Glomerular visceral epithelial cell (primary cell): Measurements from ENCODE around the gene CAT.

Experiments
- DNase-seq: peaks from one replicate; pipeline ENCODE4 v3.0.0-alpha.2; 2016; ENCODE audit errors: extremely low spot score

CAT gene

DNA sequence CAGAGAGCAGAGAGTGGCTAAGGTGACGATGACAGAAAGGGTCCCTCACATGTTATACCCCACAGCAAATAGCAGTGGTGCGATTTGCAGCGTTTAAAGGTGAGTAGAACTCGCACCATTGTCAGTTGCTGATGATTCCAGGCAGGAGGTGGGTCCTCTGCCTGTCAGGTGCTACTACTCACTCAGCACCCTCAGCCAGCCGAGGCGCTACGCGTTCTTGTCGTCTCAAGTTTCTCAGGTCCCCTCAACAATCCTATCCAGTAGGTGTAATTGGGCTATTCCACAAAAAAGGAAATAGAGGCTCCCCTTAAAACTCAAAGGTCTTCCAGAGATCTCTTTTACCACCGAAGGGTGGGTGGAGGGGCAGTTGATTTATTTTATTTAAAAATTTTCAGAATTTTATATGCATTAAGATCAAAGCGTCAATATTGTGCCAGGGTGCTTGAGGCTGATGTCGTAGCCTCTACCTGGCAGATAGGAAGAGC is 56.5 kb downstream of the CAT start:
- DNase-seq, result no peak

DNA sequence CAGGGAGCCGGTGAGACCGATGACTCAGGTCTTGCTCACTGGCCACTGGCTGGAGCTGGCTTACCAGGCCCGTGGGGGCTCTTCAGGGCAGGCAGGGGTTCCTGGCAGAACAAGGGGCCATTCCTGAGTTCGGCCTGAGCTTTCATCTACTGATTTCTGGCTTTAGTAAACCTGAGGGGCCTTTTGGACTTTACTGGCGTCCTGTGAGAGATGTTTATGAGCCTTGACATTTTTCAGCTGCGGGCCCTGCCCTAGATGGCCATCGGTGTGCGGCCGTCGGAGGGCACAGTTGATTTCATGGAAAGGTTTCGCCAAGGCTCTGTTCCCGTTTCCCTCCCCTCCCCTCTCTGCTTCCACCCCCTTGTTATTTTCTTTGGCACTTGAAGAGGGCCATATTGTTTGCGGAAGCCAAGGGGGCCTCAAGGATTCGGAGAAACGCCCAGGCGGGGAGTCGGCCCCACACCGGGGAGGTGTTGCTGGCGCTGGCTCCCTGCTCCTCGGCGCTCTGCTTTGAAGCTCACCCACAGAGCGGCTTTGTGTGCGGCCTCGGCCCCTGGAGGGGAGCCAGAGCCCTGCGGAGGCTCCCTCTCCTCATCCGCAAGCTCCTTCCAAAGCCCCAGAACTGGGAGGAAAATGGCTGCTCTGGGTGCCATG is 57.1 kb downstream of the CAT start:
- DNase-seq, result peak; percentile 25

GRCh38 chr11:34499719-34500500 is 61.2 kb downstream of the CAT start:
- no peak for DNase-seq

DNA sequence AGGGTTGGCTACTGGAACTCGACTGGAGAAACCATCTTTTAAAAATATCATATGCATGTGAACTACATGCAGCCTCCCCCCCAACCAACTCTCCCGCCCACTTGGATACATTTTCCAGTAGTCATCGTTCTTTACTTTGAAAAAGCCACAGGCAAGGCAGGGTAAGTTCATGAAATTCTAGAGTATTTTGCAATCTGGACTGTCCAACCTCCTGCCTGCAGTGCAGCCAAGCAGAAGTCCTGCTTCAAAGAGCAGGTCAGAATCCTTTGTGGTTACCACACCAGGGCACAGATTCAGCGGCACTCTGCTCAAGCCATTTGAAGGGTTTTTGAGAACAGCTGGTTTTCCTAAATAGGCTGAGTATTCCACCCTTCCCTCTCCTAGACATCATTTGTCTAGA is 62.8 kb downstream of the CAT start:
- DNase-seq, result peak; percentile 94

DNA sequence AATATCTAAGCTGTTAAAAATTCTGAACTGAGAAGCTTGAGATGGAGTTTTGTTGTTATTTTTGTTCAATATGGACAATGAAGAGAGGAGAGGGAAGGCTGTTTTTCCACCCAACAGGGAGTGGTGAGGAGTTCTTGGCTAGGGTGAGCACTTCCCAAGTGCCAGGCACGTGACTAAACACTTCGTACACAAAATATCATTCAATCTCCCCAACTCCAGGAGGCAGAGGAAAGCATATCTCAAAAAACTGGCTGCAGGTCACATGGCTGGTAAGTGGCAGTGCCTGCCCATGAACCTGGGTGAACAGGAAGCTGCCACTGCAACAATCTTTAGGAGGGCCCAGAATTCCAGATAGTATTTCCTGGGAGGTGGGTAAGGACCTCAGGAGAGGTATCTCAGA is 63.2 kb downstream of the CAT start:
- DNase-seq, result peak; percentile 61

GRCh38 chr11:34502949-34503348 is 64.2 kb downstream of the CAT start:
- DNase-seq, result no peak

DNA sequence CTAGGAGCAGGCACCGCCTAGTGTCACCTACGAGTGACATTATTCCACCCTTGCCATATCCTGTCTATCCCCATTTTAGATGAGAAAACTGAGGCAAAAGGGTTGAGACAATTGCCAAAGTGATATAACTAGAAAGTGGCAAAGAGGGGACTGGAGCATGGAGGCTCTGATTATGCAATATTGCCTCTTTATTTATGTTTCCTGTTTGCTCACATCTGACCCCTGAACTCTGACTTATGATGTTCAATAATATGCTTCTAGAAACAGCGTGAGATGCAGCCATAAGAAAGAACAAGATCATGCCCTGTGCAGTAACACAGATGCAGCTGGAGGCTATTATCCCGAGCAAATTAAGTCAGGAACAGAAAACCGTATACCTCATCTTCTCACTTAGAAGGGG is 67.1 kb downstream of the CAT start:
- no peak for DNase-seq

DNA sequence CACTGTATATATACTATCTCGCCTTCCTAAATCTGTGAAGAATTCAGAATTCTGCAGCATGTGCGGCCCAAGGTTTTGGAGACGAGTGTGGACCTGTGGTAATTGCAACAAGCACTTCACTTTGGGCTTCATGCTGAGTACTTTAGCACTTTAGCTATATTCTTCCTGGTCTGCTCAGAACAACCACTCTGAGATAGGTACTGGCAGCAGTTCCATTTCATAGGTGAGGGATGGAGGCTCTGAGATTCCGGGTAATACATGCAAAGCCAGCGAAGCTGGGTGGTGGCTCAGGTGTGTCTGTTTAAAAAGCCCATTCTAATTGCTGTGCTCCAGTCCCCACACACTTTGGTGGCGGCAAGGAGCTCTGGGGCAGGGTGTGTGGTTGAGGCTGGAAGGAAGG is 68.4 kb downstream of the CAT start:
- no peak for DNase-seq

DNA sequence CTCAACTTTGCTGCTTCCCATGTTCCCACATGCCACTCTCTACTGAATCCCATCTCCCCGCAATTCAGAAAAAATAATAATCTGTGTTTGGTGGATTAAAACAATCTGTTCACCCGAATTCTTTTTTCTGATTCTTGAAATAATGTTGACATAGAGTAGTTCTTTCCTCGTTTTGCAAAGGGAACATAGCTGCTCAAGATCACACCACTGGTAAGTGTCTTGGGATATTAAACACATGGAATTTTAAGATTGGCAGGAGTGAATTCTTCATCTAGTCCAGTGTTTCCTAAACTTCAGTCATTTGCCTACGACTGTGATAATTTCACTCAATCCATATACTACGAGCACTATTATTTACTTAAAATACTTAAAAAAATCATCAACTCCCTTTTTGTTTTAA is 68.9 kb downstream of the CAT start:
- no peak for DNase-seq

DNA sequence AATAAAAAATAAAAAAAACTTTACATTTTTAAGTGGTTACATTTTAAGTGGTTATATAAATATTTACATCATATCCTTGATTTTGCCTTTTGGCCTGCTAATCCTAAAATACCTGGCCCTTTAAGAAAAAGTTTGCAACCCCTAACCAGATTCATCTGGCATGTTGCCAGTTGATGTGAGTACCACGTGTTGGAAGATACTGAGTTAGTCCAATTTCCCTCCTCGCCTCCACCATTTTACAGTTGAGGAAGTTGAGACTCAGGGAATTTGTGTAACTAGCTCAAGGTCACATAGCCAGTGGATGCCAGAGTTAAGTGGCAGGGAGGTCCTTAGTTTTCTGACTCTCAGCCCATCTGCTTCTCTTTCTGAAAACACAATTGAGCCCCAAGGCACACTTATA is 69.8 kb downstream of the CAT start:
- DNase-seq, result no peak

- DNase-seq, result no peak
Measured at GRCh38 chr11:34509336-34509876, 70.7 kb downstream of the CAT start.

DNA sequence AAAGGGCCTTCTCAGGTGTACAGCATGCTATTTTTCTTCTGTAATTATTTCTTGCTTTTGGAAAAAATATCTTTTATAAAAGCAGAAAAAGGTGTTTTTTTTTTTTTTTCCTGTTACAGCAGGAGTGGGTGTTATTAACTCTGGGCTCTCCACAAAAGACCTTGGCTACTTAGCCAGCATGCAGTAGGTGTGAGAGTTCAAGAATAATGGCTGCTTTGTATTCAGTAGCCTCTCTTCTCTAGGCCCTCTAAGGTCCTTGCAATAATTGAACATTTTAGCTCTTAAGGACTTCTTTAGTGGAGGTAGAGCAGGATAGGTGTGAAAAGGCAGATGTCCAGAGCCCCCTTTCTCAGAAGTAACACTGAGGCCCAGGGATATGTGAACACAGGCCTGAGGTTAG is 71.5 kb downstream of the CAT start:
- DNase-seq, result no peak

DNA sequence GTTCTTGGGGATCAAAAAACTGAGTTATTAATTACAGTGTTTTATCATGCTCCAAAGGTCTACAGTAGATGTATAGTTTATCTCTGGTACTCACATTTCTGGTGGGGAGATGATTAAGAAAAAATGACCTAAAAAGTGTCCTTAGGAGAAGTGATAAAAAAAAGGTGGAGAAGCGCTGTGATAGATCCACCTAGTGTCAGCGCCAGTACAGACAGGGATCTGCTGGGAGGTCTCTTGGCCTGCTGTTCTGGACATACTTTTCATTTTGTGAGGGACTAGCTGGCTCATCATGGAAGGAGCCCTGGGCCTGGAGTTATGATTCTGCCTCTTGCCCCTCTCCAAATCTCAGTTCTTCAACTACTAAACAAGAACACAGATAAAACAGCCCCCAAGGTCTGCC is 71.9 kb downstream of the CAT start:
- no peak for DNase-seq

GRCh38 chr11:34512840-34513681 is 74.3 kb downstream of the CAT start:
- peak; percentile 50 for DNase-seq

DNA sequence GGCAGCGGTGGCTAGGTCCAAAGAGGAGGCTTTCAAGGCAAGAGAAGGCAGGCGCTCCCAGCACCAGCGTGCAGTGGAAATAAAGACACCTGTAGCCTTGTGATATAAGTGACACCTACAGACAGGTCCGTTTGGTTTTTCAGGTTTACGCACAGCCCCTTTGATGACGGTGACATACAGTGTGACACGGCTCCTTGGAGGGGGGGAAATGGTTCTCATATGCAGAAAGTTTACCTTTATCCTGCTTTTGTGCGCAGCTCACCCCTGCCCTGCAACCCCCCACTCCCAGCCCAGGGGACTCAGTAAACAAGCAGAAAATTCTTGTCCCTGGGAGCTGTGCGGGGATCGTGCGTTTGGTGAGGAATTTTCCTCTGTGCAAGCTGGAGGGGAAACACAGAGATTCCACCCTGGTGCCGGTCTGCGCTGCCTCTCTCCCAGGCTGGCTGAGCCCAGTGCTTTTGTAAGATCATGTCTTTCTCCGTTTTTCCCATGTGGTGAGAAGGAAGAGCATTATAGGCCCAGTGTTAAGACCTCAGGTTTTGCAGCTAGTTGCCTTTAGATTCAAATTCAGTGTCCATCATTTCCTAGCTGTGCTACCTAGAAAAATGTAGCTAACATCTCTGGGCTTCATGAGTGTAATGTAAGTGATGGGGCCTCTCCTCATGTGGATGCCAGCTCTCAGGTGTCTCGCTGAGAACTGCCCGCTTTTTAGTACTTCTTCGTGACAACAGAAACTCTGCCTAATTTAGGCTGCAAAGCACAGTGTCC is 75.1 kb downstream of the CAT start, which contains the start of gene ELF5:
ELF5 (minus strand) TSS at position 113 of the 768 bp plus-strand sequence. CDS start 8,045 bp downstream, outside the sequence.
- DNase-seq, result no peak

- no peak for DNase-seq
Measured at GRCh38 chr11:34514597-34514996, 75.9 kb downstream of the CAT start.

GRCh38 chr11:34516247-34517040 is 77.7 kb downstream of the CAT start:
- no peak for DNase-seq

DNA sequence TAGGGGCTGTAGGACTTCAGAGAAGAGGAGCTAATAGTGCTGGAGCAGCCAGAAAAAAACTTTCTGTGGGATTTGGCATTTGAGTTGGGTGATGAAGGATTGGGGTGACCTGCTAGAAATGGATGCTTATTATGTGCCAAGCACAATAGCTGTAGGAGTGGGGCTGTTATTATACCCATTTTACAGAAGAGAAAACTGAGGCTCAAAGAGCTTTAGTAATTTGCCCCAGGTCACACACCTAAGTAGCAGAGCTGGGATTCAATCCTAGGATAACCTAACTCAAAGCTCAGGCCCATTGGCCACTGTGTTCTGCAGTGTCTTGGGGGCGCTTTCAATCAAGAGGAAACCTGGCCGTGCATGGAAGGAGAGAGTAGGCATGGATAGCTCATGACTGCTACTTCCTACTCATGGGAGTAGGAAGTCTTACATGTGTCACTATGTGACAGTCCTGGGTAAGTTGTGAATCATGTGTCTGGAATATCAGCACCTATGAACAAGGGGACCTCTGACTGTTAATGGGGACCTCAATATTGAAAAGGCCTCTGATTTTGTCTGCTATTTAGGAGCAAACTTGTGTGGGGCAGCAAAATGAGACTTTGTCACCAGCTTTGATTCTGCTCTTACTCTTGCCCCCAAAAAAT is 81.0 kb downstream of the CAT start:
- DNase-seq, result no peak

- no peak for DNase-seq
Measured at GRCh38 chr11:34521265-34521664, 82.5 kb downstream of the CAT start.
